NT2/D1 (cell line): ENCODE results near the gene CD248.
A peak's percentile ranks its signal among the peaks of the same experiment; 100 is the strongest.

ENCODE experiments used
- DNase-seq: peaks from one replicate; pipeline ENCODE4 v3.0.0-alpha.2; 2011; ENCODE audit warnings: low read depth, low spot score
- H3K27me3 ChIP-seq: 2 replicates; pipeline ENCODE4 v1.6.0; 2011; ENCODE audit warnings: mild to moderate bottlenecking; ENCODE audit not compliant: insufficient read length, insufficient read depth
- H3K36me3 ChIP-seq: 2 replicates; pipeline ENCODE4 v1.6.1; 2011; ENCODE audit warnings: mild to moderate bottlenecking, low read length, mixed read lengths; ENCODE audit not compliant: insufficient read depth, insufficient read length
- H3K4me1 ChIP-seq: 2 replicates; pipeline ENCODE4 v1.5.1; 2011; ENCODE audit not compliant: insufficient read depth, insufficient read length
- H3K4me3 ChIP-seq: 2 replicates; pipeline ENCODE4 v1.5.1; 2011; ENCODE audit warnings: low read depth; ENCODE audit not compliant: insufficient read length
- H3K9ac ChIP-seq: 2 replicates; pipeline ENCODE4 v1.6.0; 2011; ENCODE audit warnings: low read depth; ENCODE audit not compliant: insufficient read length
- H3K9me3 ChIP-seq: 2 replicates; pipeline ENCODE4 v1.5.1; 2011; ENCODE audit warnings: mild to moderate bottlenecking, low read length; ENCODE audit not compliant: insufficient read depth
- SUZ12 ChIP-seq: IDR thresholded peaks from 2 replicates; pipeline ENCODE4 v1.6.1; 2011; ENCODE audit not compliant: insufficient read length, insufficient read depth; ENCODE audit errors: extremely low read depth
- YY1 ChIP-seq: IDR thresholded peaks from 2 replicates; pipeline ENCODE4 v1.6.1; 2011; ENCODE audit not compliant: insufficient read length, insufficient read depth
- ZNF274 ChIP-seq: IDR thresholded peaks from 2 replicates; pipeline ENCODE4 v1.6.1; 2011; ENCODE audit warnings: mild to moderate bottlenecking, low read depth, low read length

Gene CD248

DNA sequence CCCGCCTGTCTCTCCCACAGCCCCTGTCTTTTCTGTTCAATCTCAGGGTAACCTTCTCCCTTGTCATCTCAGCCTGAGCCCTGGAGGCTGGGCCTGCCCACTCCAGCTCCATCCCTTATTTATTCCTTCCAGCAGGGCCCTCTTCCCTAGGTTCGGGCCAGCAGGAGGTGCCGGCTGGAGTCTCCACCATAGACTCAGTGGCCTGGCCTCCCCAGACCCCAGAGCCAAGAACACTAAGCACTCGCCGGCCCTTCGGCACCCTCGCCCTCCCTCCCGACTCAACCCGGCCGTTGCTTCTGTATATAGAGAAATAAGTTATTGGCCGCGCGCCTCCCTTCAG lies 49.8 kb downstream of the CD248 start:
- no peak for TF ChIP-seq ZNF274
- no peak for TF ChIP-seq SUZ12
- TF ChIP-seq YY1: no peak
- H3K27me3 ChIP-seq: no peaks in the 10 kb centered on the region
- no peak for DNase-seq
- H3K4me3 ChIP-seq: peak overlapping the region; percentile 39
- H3K9me3 ChIP-seq: no peaks in the 10 kb centered on the region
- peaks cover 69% of the 10 kb centered on the region for H3K36me3 ChIP-seq
- peak overlapping the region; percentile 61 for H3K9ac ChIP-seq
- H3K4me1 ChIP-seq: peaks cover 13% of the 10 kb centered on the region

DNA sequence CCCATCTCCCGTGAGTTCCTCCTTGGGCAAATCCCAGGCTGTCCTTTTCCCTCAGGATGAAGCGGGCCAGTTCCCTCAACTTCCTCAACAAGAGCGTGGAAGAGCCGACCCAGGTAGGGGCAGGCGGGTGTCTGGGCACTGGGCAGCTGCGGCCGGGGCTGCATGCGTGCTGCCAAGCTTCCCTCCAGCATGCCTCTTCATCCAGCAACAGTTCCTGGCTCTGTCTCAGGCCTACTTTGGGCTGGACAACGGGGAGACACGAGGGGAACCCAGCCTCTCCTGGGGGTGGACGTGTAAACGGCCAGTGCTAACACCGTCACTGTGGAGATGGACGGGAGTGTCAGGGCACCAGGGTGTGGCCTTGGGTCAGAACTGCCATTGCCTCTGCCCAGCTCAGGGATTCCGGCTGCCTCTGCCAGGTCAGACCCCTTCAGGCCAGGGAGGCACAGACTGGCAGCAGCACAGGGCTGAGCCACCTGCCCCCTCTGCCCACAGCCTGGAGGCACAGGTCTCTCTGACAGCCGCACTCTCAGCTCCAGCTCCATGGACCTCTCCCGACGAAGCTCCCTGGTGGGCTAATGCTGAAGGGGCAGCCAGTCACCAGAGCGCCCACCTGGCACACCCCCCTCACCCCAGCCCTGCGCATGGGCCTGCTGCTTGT lies 50.3 kb downstream of the CD248 start:
- Histone ChIP-seq H3K4me3 (peak overlapping the region; percentile 39), H3K4me1 (peaks cover 13% of the 10 kb centered on the region), H3K36me3 (peaks cover 69% of the 10 kb centered on the region), H3K9ac (peak overlapping the region; percentile 61), H3K27me3 (no peaks in the 10 kb centered on the region), H3K9me3 (no peaks in the 10 kb centered on the region)
- no peak for DNase-seq
- TF ChIP-seq SUZ12 (no peak), YY1 (no peak), ZNF274 (no peak)

DNA sequence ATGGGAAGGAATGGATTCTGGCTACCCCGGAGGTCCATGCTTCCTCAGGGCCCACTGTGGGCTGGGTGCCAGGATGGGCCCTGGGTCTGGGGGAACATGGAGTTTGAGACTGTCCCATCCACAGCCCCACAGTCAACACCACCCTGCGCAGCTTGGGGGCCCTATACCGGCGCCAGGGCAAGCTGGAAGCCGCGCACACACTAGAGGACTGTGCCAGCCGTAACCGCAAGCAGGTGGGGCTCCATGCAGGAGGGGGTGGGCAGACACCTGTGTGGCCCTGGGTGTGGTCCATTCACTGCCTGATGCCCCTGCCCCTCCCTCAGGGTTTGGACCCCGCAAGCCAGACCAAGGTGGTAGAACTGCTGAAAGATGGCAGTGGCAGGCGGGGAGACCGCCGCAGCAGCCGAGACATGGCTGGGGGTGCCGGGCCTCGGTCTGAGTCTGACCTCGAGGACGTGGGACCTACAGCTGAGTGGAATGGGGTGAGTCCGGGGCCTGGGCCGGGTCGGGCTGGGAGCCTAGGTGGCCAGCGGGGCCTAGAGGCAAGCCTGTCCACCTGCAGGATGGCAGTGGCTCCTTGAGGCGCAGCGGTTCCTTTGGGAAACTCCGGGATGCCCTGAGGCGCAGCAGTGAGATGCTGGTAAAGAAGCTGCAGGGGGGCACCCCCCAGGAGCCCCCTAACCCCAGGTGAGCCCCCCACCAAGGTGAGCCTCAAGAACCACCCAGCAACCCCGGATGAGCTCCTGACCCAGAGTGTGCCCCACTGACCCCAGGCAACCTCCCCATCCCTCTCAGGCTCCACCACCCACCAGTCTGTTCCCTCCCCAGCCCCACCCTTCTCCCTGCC lies 51.1 kb downstream of the CD248 start:
- H3K4me1 ChIP-seq: peaks cover 13% of the 10 kb centered on the region
- peaks cover 73% of the 10 kb centered on the region for H3K36me3 ChIP-seq
- TF ChIP-seq YY1 (no peak), ZNF274 (no peak), SUZ12 (no peak)
- H3K4me3 ChIP-seq: no peak overlapping the region
- H3K9me3 ChIP-seq: no peaks in the 10 kb centered on the region
- H3K9ac ChIP-seq: no peak overlapping the region
- H3K27me3 ChIP-seq: no peaks in the 10 kb centered on the region
- no peak for DNase-seq

DNA sequence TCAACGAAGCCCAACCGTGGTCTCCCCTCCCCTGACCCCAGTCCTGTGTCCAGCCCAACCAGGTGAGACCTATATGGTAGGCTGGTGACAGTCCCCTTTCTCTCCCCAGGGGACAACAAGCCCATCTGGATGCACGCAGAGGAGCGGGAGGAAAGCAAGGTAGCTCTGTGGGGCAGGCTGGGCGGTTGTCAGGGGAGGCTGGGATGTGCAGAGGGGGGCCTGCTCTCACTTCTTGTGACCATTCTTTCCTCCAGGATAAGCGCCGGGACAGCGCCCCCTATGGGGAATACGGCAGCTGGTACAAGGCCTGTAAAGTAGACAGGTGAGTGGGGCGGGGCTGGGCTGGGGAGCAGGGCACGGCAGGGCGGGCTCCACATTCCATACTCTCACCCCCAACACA lies 51.9 kb downstream of the CD248 start:
- peaks cover 11% of the 10 kb centered on the region for H3K4me1 ChIP-seq
- no peaks in the 10 kb centered on the region for H3K9me3 ChIP-seq
- no peak overlapping the region for H3K4me3 ChIP-seq
- no peak overlapping the region for H3K9ac ChIP-seq
- TF ChIP-seq SUZ12: no peak
- TF ChIP-seq YY1: no peak
- TF ChIP-seq ZNF274: no peak
- peaks cover 72% of the 10 kb centered on the region for H3K36me3 ChIP-seq
- no peak for DNase-seq
- H3K27me3 ChIP-seq: no peaks in the 10 kb centered on the region
